GM12873 (cell line): Measurements from ENCODE around the gene NECAP2.

Source experiments
- TF ChIP-seq, protein P1 (sequence below): IDR thresholded peaks from 2 replicates; pipeline ENCODE4 v1.5.1; 2012; ENCODE audit warnings: low read depth, mild to moderate bottlenecking, moderate library complexity, low read length, control low read depth; ENCODE audit not compliant: insufficient read depth; ENCODE audit errors: missing control alignments

Gene NECAP2

GRCh38 chr1:16413191-16413590 lies 27.3 kb upstream of the NECAP2 start:
- TF ChIP-seq, protein P1, sequence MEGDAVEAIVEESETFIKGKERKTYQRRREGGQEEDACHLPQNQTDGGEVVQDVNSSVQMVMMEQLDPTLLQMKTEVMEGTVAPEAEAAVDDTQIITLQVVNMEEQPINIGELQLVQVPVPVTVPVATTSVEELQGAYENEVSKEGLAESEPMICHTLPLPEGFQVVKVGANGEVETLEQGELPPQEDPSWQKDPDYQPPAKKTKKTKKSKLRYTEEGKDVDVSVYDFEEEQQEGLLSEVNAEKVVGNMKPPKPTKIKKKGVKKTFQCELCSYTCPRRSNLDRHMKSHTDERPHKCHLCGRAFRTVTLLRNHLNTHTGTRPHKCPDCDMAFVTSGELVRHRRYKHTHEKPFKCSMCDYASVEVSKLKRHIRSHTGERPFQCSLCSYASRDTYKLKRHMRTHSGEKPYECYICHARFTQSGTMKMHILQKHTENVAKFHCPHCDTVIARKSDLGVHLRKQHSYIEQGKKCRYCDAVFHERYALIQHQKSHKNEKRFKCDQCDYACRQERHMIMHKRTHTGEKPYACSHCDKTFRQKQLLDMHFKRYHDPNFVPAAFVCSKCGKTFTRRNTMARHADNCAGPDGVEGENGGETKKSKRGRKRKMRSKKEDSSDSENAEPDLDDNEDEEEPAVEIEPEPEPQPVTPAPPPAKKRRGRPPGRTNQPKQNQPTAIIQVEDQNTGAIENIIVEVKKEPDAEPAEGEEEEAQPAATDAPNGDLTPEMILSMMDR: no peak

DNA sequence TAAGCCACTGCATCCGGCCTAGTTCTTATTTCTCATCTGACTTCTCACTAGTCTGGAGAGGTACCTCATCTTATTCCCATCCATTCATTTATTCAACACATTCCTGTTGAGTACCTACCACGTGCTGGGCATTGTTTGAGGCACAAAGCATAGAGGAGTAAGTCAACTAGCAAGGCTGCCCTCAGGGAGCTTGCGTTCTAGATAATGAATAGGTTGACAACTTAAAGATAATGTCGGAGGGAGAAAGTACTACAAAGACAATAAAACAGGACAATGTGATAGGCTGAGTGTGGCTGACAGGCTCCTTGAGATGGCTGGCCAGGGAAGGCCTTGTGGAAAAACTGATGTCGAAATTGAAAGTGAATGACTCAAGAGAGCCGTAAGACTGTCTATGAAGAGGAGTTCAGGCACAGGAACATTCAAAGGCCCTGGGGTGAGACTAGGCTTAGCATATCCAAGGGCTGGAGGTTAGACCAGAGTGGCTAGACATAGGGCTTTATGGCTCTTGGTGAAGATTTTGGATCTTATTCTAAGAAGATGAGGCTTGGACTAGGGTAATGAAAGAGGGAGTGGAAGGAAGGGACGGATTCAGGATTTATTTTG lies 21.6 kb upstream of the NECAP2 start:
- TF ChIP-seq, protein P1: no peak

- TF ChIP-seq, protein P1: no peak
These were observed 20.0 kb upstream of the NECAP2 start for GRCh38 chr1:16420424-16421118.

GRCh38 chr1:16421201-16421600 lies 19.3 kb upstream of the NECAP2 start:
- TF ChIP-seq, protein P1: no peak

DNA sequence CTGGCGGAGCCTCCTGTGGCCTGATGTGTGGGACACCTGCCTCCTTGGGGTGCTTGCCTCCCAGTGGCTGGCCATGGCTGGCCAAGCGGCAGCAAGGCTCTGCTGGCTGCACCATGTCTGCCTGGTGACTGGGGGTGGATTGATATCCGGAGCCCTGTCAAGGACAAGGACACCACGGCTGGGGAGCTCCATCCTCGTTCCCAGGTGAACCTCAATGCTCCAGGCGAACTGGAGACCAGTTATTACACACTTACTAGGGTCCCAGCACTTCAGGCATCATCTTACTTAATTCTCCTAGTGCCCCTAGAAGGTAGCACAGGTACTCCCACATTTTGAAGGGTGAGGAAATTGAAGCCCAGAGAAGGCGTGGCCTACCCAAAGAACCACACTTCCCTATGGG lies 18.5 kb upstream of the NECAP2 start:
- TF ChIP-seq, protein P1: no peak

DNA sequence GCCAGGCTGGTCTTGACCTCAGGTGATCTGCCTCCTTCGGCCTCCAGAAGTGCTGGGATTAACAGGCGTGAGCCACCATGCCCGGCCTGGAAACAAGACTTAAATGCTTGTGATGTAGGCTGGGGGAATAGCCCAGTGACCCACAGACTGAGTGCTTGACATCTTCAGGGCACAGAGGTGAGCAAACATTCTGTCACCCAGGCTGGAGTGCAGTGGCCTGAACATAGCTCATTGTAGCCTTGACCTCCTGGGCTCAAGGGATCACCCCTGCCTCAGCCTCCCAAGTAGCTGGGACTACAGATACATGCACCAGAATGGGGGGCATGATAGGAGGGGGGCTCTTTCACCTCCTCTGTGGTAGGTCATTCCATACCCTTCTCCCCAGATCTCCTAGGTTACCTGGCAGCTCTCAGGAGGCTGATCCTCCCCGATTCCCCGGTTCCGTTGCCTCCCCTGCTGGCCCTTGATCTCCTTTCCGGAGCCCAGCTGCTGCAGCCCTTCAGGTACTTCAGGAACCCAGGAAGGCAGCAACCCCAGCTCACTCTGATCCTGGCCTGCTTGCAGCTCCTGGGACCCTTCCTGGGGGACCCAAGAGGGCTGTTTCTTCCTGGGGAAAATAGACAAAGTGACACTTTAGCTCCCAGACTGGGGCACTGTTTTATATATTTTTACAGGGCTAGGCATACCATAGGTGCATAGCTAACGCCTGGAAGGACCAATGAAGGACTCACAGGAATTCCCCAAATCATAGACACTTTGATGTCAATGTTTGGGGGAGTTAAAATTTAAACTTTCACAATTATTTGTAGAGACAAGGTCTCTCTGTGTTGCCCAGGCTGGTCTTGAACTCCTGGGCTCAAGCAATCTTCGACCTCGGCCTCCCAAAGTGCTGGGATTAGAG lies 15.1 kb upstream of the NECAP2 start:
- TF ChIP-seq, protein P1: no peak

- TF ChIP-seq, protein P1: no peak
These were observed 9.9 kb upstream of the NECAP2 start for GRCh38 chr1:16430606-16431005.
